ENCODE results near the gene HLF.

- TF ChIP-seq TAF1 (IDR thresholded peaks at IDR 0.05; ENCODE audit: low read depth, low read length), result no peak
- TF ChIP-seq POLR2A (IDR thresholded peaks at IDR 0.05; ENCODE audit: low read depth, low read length), result no peak
- no peak for TF ChIP-seq POLR2AphosphoS5 (IDR thresholded peaks at IDR 0.05; ENCODE audit: low read depth, low read length)
- TF ChIP-seq POU2F2 (IDR thresholded peaks at IDR 0.05; ENCODE audit: low read depth, low read length), result no peak
- no peak for TF ChIP-seq PAX5 (IDR thresholded peaks at IDR 0.05; ENCODE audit: insufficient read depth, low read length, severe bottlenecking)
Measured at GRCh38 chr17:55281649-55282378, 17.1 kb downstream of the HLF start.
